Tibial nerve (tissue), 4 donors: ENCODE results near the gene MEF2D.

Experiments used
- CTCF ChIP-seq, 5 experiments: fragments of 200-600 bp in 3 of 5; fragments of 450-650 bp in 2 of 5; sonication (generic) in 3 of 5; IDR thresholded peaks; one replicate each; pipeline ENCODE4 v1.5.1; 2016 to 2019; ENCODE audit warnings: antibody characterized with exemption in 5 of 5, mild to moderate bottlenecking in 3 of 5, moderate library complexity in 2 of 5
- EP300 ChIP-seq, 2 donors: sonication (generic); formaldehyde crosslinking; IDR thresholded peaks; one replicate each; pipeline ENCODE4 v1.6.1; 2017; ENCODE audit warnings: antibody characterized with exemption in 2 of 2, mild to moderate bottlenecking in 1 of 2
- POLR2A ChIP-seq, 2 donors: fragments of 450-650 bp; IDR thresholded peaks; one replicate each; pipeline ENCODE4 v1.6.1; 2017; ENCODE audit warnings: antibody characterized with exemption in 2 of 2, mild to moderate bottlenecking in 2 of 2, moderate library complexity in 2 of 2

- TF ChIP-seq CTCF (IDR thresholded peaks at IDR 0.05) (no peak), POLR2A (IDR thresholded peaks at IDR 0.05) (no peak), EP300 (IDR thresholded peaks at IDR 0.05) (no peak)
Measured at GRCh38 chr1:156432669-156433018, 67.9 kb downstream of the MEF2D start.
